ENCODE data around the gene ZNF200. TPM values are rescaled to one million over a fixed set of nuclear protein-coding genes. Genes with fewer than 3 reads are reported as not detected.
A peak's percentile ranks its signal among the peaks of the same experiment; 100 is the strongest.

ZNF200 gene
- total and polyA plus RNA-seq, 2 of the 13 experiments (the other 11 are each of a cell fraction or from before 2014, with no cell fraction given), result 3.5 to 16.5 TPM

DNA sequence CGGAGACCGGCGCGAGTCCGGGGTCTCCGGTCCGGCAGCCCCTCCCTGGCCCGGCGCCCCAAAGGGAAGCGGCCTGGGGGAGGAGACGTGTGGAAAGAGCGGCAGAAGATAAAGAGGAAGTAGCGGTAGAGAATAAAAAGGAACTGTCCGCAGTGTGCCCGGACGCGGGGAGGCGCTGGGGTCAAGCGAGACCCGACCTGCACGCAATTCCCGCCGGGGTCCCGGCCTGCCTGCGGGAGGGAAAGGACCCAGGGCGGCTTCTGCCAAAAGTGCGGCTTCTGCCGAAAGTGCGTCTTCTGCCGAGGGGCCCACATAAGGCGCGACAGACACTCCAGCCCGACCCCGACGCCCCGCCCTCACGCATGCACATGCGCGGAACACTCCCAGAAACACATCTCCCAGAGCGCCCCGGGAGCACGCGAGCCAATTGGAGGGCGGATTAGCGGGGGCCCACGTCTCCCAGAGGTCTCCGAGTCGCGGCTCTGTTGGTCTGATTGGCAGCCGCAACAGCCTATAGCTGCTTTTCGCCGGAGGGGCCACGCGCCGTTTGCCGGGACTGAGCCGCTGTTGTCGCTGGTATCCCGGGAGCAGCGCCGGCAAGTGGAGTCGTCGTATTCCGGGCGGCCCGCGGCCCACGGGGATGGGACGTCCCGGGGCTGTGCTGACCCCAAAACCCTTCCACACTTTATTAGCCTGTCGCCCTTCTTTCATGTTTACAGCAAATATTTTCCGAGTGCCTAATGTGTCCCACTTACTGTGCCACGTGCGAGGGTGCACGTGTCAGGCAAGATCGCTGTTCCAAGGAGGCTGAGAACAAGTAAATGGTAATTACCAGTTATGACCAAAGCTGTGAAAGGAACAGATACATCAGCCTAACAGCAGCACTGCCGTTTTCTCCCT is 29.4 kb upstream of the ZNF200 start (continued):
- TF ChIP-seq GRHL1 (CRISPR knock-in tag; conservative IDR thresholded peaks at IDR 0.05), result no peak
- TF ChIP-seq, protein P1, sequence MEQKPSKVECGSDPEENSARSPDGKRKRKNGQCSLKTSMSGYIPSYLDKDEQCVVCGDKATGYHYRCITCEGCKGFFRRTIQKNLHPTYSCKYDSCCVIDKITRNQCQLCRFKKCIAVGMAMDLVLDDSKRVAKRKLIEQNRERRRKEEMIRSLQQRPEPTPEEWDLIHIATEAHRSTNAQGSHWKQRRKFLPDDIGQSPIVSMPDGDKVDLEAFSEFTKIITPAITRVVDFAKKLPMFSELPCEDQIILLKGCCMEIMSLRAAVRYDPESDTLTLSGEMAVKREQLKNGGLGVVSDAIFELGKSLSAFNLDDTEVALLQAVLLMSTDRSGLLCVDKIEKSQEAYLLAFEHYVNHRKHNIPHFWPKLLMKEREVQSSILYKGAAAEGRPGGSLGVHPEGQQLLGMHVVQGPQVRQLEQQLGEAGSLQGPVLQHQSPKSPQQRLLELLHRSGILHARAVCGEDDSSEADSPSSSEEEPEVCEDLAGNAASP (CRISPR knock-in tag; IDR thresholded peaks at IDR 0.05; ENCODE audit: borderline replicate concordance), result peak; percentile 9; the same call in 1 of the 2 replicates
- TF ChIP-seq SP5 (CRISPR knock-in tag; IDR thresholded peaks at IDR 0.05; ENCODE audit: borderline replicate concordance, low read depth), result peak; percentile 5; the same call in 1 of the 2 replicates
- TF ChIP-seq ZKSCAN5 (CRISPR knock-in tag; IDR thresholded peaks at IDR 0.05), result no peak
- peak; percentile 69; the same call in 1 of the 2 replicates for TF ChIP-seq ZNF317 (CRISPR knock-in tag; IDR thresholded peaks at IDR 0.05)
- TF ChIP-seq ARID2 (CRISPR knock-in tag; IDR thresholded peaks at IDR 0.05; ENCODE audit: borderline replicate concordance), result no peak
- no peak for TF ChIP-seq MBNL3 (CRISPR knock-in tag; conservative IDR thresholded peaks at IDR 0.05)
- peak; percentile 82; the same call in 1 of the 2 replicates for TF ChIP-seq ZNF790 (CRISPR knock-in tag; IDR thresholded peaks at IDR 0.05; ENCODE audit: borderline replicate concordance)
- TF ChIP-seq AGO2 (optimal IDR thresholded peaks at IDR 0.05; ENCODE audit: low read depth, low read length), result peak; percentile 85
- TF ChIP-seq, protein P2, sequence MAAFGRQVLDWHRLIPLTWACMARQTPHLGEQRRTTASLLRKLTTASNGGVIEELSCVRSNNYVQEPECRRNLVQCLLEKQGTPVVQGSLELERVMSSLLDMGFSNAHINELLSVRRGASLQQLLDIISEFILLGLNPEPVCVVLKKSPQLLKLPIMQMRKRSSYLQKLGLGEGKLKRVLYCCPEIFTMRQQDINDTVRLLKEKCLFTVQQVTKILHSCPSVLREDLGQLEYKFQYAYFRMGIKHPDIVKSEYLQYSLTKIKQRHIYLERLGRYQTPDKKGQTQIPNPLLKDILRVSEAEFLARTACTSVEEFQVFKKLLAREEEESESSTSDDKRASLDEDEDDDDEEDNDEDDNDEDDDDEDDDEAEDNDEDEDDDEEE (CRISPR knock-in tag; IDR thresholded peaks at IDR 0.05), result peak; percentile 95; the same call in 1 of the 2 replicates
- TF ChIP-seq SNRNP70 (IDR thresholded peaks at IDR 0.05; ENCODE audit: low read depth, low read length), result no peak
- no peak for TF ChIP-seq FIP1L1 (IDR thresholded peaks at IDR 0.05; ENCODE audit: borderline replicate concordance, insufficient read depth, low read depth, low read length)
- 0 out of 2 replicates have a peak, but pooled peaks have one; percentile 3 for TF ChIP-seq ZNF800 (CRISPR knock-in tag; IDR thresholded peaks at IDR 0.05)
- TF ChIP-seq, protein P3, sequence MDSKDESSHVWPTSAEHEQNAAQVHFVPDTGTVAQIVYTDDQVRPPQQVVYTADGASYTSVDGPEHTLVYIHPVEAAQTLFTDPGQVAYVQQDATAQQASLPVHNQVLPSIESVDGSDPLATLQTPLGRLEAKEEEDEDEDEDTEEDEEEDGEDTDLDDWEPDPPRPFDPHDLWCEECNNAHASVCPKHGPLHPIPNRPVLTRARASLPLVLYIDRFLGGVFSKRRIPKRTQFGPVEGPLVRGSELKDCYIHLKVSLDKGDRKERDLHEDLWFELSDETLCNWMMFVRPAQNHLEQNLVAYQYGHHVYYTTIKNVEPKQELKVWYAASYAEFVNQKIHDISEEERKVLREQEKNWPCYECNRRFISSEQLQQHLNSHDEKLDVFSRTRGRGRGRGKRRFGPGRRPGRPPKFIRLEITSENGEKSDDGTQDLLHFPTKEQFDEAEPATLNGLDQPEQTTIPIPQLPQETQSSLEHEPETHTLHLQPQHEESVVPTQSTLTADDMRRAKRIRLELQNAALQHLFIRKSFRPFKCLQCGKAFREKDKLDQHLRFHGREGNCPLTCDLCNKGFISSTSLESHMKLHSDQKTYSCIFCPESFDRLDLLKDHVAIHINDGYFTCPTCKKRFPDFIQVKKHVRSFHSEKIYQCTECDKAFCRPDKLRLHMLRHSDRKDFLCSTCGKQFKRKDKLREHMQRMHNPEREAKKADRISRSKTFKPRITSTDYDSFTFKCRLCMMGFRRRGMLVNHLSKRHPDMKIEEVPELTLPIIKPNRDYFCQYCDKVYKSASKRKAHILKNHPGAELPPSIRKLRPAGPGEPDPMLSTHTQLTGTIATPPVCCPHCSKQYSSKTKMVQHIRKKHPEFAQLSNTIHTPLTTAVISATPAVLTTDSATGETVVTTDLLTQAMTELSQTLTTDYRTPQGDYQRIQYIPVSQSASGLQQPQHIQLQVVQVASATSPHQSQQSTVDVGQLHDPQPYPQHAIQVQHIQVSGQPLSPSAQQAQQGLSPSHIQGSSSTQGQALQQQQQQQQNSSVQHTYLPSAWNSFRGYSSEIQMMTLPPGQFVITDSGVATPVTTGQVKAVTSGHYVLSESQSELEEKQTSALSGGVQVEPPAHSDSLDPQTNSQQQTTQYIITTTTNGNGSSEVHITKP (CRISPR knock-in tag; IDR thresholded peaks at IDR 0.05; ENCODE audit: low read depth), result 0 out of 2 replicates have a peak, but pooled peaks have one; percentile 38
- TF ChIP-seq KAT8 (CRISPR knock-in tag; IDR thresholded peaks at IDR 0.05), result peak; percentile 65

All from HepG2 (cell line).